NCI-H128 (cell line): Measurements from ENCODE around the gene HAUS8.

Experiments
- DNase-seq: peaks from one replicate; lab custom pipeline; 2025; ENCODE audit not compliant: unreplicated experiment; lab: John Stamatoyannopoulos, UW

The HAUS8 gene

GRCh38 chr19:17076543-17076991 is 1.3 kb upstream of the HAUS8 start:
- DNase-seq: no peak

- DNase-seq: no peak
Measured at GRCh38 chr19:17075864-17076542, 751 bp upstream of the HAUS8 start.

GRCh38 chr19:17074634-17075034 is 618 bp downstream of the HAUS8 start:
- DNase-seq: no peak

DNA sequence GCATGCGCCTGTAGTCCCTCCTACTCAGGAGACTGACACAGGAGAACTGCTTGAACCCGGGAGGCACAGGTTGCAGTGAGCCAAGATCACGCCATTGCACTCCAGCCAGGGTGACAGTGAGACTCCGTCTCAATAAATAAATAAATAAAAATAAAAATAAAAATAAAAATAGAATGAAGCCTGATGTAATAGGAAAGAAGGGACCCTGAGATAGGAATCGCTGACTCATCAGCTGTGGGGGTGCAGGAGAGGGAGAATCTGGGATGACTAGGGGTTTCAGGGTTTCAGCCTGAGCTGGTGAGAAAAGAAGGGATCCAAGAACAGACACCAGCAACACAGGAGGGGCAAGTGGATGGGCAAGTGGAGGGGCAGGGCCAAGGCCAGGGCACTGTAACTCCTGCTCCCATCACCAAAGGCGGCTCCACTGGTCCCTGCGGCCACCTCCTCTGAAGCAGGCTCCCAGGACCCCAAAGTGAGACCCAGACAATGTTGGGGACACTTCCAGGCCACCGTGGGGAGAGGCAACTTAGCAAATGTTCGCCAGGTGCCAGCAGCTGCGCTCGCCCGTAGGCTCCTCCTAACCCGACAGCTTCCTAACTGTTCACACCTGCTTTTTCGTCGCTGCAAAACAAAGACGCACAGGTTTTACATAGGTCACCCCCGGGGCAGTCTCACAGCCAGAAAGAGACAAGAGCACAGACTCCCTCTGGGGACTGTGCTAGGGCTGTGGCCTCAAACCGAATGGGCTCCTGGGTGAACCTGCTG is 1.2 kb downstream of the HAUS8 start:
- no peak for DNase-seq

DNA sequence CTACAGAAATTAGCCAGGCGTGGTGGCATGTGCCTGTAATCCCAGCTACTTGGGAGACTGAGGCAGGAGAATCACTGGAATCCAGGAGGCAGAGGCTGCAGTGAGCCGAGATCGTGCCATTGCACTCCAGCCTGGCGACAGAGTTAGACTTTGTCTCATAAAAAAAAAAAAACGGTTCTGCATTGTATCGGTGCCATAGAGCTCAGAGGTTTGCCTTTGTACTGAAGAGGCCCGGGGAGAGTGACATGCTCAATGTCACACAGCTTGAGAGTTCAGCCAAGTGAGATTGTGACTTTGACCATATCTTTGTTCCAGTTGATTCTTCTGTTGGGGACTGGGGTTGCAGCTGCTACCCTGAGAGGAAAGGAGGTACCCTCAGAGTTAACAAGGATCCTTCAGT is 4.3 kb downstream of the HAUS8 start:
- no peak for DNase-seq

- DNase-seq: no peak
Measured at GRCh38 chr19:17070421-17070820, 4.8 kb downstream of the HAUS8 start.

DNA sequence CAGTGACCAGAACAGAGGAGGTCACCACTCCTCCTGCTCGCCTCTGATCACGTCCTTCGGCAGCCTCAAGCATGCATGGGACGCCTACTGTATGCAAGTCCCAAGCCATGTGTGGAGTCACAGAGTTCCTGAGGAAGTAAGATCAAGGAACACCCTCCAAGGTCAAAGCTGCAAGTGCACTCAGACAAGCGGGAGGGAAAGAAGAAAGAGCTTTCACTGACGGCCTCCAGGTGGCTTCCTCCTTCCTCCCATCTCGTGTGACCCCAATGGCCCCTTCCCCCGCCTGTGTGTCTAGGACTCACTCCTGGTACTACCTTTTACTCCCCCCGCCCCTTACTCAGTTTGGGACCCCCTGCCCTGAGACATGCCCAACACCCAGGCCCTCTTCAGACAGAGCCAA is 6.1 kb downstream of the HAUS8 start:
- DNase-seq: no peak

GRCh38 chr19:17063428-17063827 is 11.8 kb downstream of the HAUS8 start:
- no peak for DNase-seq

GRCh38 chr19:17061691-17062090 is 13.6 kb downstream of the HAUS8 start:
- DNase-seq: no peak

GRCh38 chr19:17061205-17061604 is 14.0 kb downstream of the HAUS8 start:
- DNase-seq: no peak

- DNase-seq: no peak
Measured at GRCh38 chr19:17060802-17061201, 14.4 kb downstream of the HAUS8 start.

DNA sequence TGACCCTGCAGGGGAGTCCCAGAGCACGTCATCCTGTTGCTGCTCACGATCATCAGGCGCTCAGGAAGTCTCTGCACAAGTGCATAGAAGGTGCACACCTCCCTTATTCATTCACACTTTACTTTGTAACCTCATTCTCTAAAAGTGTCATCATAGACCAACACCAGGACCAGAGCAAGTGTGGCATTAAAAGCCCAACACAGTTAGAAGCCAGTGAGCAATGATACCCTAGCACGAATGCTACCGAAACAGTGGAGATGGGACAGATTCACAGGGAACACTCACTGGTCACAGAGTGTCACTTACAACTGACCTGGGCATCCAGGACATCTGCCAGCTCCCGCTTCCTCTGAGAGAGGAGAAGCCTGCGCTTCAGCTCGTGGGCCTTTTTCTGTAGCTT is 17.0 kb downstream of the HAUS8 start:
- no peak for DNase-seq

DNA sequence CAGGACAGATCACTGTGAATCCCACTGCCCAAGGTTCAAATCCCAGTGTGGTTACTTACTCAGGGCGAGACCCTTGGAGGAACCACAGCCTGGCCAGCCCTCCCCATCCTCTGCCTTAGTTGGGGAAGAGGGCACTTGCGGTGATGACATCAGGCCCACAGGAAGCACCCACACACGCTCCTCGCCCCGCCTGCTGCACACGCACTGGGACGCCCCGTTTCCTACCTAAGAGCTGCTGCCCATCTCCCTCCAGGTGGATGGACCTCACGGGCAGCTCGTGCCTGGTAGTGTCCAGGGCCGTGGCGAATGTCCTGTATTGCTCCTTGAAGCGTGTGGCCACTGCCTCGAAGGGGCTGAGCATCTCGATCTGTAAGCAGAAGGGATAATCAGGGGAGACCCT is 19.6 kb downstream of the HAUS8 start:
- DNase-seq: no peak

- no peak for DNase-seq
Measured at GRCh38 chr19:17054746-17055145, 20.5 kb downstream of the HAUS8 start.

DNA sequence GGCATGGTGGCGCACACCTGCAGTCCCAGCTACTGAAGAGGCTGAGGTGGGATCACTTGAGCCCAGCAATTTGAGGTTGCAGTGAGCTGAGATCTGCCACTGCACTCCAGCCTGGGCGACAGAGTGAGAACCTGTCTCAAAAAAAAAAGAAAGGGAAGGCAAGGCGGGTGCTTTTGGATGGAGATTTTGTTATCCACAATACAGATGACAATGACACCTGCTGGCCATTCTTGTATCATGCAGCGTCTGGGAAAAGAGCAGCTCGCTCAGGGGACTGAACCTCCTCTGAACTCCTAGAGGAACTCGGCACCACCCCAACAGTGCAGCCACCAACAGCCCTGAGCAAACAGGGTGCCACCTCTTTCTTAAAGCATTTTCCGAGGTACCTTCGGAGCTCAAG is 22.8 kb downstream of the HAUS8 start:
- no peak for DNase-seq

DNA sequence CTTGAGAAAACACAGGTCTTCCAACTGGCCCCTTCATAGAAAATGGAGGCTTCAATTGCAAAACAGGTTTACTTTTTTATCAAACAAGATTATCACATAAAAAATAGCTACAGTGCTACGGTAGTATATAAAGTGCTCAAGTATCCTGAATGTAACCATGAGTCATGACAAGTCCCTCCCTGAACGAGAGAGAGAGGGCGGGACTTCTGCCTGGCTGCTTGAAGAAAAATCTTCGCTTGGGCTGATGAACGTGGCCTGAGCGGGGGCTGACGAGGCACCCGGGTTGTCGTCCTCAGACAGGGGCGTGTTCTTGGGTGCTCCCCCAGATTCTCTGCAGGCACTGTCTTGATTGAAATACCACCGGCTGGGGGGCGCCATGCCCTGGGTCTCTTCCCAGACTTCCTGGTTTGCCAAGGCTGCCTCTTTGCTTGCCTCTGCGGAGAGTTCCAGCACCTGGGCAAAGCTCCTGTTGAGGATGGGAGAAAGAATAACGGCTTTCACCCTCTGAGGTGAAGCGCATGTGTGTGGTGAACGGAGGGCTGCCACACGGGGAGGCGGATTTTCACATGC is 25.5 kb downstream of the HAUS8 start:
- no peak for DNase-seq

GRCh38 chr19:17048885-17049453 is 26.3 kb downstream of the HAUS8 start:
- DNase-seq: no peak

- DNase-seq: no peak
Measured at GRCh38 chr19:17045907-17046502, 29.2 kb downstream of the HAUS8 start.

- DNase-seq: no peak
Measured at GRCh38 chr19:17043744-17044143, 31.5 kb downstream of the HAUS8 start.

GRCh38 chr19:17041976-17042375 is 33.3 kb downstream of the HAUS8 start:
- DNase-seq: no peak

- no peak for DNase-seq
Measured at GRCh38 chr19:17037966-17038500, 37.2 kb downstream of the HAUS8 start.
